Body of pancreas (tissue), 4 donors: Measurements from ENCODE around the gene PLD1. TPM values are rescaled to one million over a fixed set of nuclear protein-coding genes. Genes with fewer than 3 reads are reported as not detected.
A peak's percentile ranks its signal among the peaks of the same experiment; 100 is the strongest.

ENCODE experiments used
- ATAC-seq: fragments of 150-250 bp; one replicate; pipeline ENCODE4 v1.9.1; 2016
- DNase-seq, 4 donors: peaks; one replicate each; pipeline ENCODE4 v3.0.0-alpha.2; 2019
- H3K27ac ChIP-seq, 4 donors: fragments of 200-600 bp; sonication (generic); 1 replicate in 3 of 4; 2 replicates in 1 of 4; pipeline versions ENCODE4 v1.5.1 to v1.6.1; 2016 to 2019; ENCODE audit warnings: mild to moderate bottlenecking in 1 of 4, mixed read lengths in 1 of 4, moderate library complexity in 1 of 4
- H3K27me3 ChIP-seq, 2 donors: fragments of 200-600 bp; sonication (generic); one replicate each; pipeline ENCODE4 v1.6.0; 2016; ENCODE audit warnings: mild to moderate bottlenecking in 1 of 2
- H3K36me3 ChIP-seq, 2 donors: fragments of 200-600 bp; sonication (generic); replicated peaks in 1 of 2; 2 replicates each; pipeline ENCODE4 v1.5.1; 2016; ENCODE audit warnings: low read depth in 2 of 2; ENCODE audit not compliant: insufficient read depth in 1 of 2
- H3K4me1 ChIP-seq: fragments of 200-600 bp; sonication (generic); one replicate; pipeline ENCODE4 v1.6.0; 2016
- H3K4me3 ChIP-seq, 2 donors: fragments of 200-600 bp; sonication (generic); 1 replicate in 1 of 2; 2 replicates in 1 of 2; pipeline ENCODE4 v1.5.1; 2016 to 2019
- H3K9me3 ChIP-seq, 3 donors: fragments of 200-600 bp; sonication (generic); 1 replicate in 2 of 3; 2 replicates in 1 of 3; pipeline ENCODE4 v1.5.1; 2016
- POLR2A ChIP-seq, 3 donors: fragments of 450-650 bp; IDR thresholded peaks; one replicate each; pipeline ENCODE4 v1.6.1; 2016; ENCODE audit warnings: antibody characterized with exemption in 3 of 3, mild to moderate bottlenecking in 2 of 3
- WGBS, 2 donors: methylation state at CpG; one replicate each; pipeline ENCODE4 v1.1.5; 2017; 5-methylcytosine and 5-hydroxymethylcytosine counted together
- intact Hi-C: fragments of 100-400 bp; cut with DNase I; formaldehyde crosslinking; loops from one replicate; pipeline ENCODE4 v1.15.1; 2023
- total RNA-seq, 2 donors: library from RNA; depleted of rRNA; stranded (reverse); fragments of >200 nt; gene quantifications; one replicate each; pipeline ENCODE4 v1.1.0, GENCODE V29; 2016
- TF ChIP-seq, protein P1 (sequence below), 7 experiments: fragments of 450-650 bp in 4 of 7; fragments of 200-600 bp in 3 of 7; sonication (generic) in 3 of 7; IDR thresholded peaks; one replicate each; pipeline ENCODE4 v1.5.1; 2016 to 2019; ENCODE audit warnings: antibody characterized with exemption in 7 of 7

Gene PLD1
- total RNA-seq, 2 donors from 2014 or later = 60.4 to 96.2 TPM

DNA sequence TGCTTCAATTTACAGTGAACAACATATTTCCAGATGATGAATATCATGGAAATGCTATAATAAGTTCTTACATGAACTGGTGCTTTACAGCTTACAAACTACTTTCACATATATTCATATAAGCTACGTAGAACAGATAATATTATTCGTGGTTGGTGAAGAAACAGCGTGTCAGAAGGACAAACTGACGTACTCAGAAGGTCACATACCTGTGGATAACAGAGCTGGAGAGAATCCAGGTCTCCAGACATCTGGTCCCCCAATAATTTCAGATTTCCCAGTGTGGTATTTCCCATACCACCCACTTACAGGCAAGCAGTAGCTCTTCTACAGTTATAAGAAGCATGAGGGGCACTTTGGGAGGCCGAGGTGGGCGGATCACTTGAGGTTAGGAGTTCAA, 156.6 kb downstream of the PLD1 start:
- ATAC-seq (no peak), DNase-seq (no peak)
- intact Hi-C loops = no loop called here
- TF ChIP-seq, protein P1, sequence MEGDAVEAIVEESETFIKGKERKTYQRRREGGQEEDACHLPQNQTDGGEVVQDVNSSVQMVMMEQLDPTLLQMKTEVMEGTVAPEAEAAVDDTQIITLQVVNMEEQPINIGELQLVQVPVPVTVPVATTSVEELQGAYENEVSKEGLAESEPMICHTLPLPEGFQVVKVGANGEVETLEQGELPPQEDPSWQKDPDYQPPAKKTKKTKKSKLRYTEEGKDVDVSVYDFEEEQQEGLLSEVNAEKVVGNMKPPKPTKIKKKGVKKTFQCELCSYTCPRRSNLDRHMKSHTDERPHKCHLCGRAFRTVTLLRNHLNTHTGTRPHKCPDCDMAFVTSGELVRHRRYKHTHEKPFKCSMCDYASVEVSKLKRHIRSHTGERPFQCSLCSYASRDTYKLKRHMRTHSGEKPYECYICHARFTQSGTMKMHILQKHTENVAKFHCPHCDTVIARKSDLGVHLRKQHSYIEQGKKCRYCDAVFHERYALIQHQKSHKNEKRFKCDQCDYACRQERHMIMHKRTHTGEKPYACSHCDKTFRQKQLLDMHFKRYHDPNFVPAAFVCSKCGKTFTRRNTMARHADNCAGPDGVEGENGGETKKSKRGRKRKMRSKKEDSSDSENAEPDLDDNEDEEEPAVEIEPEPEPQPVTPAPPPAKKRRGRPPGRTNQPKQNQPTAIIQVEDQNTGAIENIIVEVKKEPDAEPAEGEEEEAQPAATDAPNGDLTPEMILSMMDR (IDR thresholded peaks at IDR 0.05) = no peak
- no peak for TF ChIP-seq POLR2A (IDR thresholded peaks at IDR 0.05)
- Histone ChIP-seq H3K27me3 (no peaks in the 10 kb centered on the region), H3K4me1 (no peaks in the 10 kb centered on the region), H3K4me3 (no peak overlapping the region), H3K27ac (no peak overlapping the region), H3K36me3 (no peaks in the 10 kb centered on the region), H3K9me3 (no peaks in the 10 kb centered on the region)
- 71 to 77% methylated on average over 6 of the region's 6 CpGs for WGBS, 2 donors

DNA sequence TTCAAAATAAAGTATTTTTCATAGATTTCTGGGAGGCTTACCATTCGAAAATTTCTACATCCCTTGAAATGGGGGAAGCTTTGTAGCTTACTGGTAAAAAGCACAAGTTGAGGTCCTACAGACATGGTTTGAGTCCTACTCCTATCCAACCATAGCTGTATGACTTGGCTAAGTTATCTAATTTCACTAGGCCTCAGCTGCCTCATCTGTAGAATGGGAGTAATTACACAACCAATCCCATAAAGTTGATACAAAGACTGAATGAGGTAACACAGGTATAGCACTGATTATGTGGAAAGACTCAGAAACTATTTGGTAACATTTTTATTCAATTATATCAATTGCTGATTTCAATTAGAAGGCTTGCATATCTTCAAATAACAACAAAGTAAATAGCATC, 157.4 kb downstream of the PLD1 start:
- no peak for ATAC-seq
- intact Hi-C loops = no loop called here
- 48 to 89% methylated on average over 1 of the region's 1 CpG for WGBS, 2 donors
- Histone ChIP-seq H3K4me3 (no peak overlapping the region), H3K9me3 (no peaks in the 10 kb centered on the region), H3K27ac (no peak overlapping the region), H3K27me3 (no peaks in the 10 kb centered on the region), H3K4me1 (no peaks in the 10 kb centered on the region), H3K36me3 (no peaks in the 10 kb centered on the region)
- no peak for DNase-seq
- no peak for TF ChIP-seq POLR2A (IDR thresholded peaks at IDR 0.05)
- TF ChIP-seq, protein P1 (IDR thresholded peaks at IDR 0.05) = no peak

DNA sequence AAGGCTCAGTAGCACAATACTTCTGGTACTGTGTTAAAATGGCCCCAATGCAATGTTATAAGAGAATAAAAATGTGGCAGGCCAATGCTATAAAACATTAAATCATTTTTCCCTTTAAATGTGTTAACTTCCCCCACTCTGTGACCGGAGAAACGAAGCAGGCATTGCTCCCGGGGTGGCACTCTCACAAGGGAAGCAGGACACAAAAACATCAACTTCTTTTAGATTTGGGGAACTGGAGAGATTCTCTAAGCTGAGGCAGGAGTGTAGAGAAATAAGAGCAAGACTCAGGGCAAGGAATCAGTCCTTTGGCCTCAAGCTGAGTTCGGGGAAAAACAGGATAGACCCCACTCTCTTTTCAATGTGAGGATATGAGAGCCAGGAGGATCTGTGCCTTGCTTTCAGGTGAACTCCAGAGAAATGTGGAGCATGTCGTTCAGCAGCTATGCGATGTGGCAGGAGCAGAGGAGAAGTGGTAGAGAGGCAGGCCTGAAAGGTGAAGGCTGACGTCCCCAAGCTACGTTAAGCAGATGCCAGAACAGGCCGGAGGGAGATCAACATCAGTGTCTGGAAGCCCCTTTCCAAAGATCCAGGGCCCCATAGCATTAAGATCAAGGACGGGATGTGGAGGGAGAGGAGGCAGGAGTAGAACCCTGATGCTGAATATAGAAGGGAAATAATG, 160.2 kb downstream of the PLD1 start:
- intact Hi-C loops = loop anchor here (10.0 kb wide), 1 partner anchor 125 kb away; no protein-coding TSS in a partner anchor
- H3K4me3 ChIP-seq = no peak overlapping the region
- peak overlapping the region in 2 of 4 donors; percentile 8 to 12 for H3K27ac ChIP-seq
- H3K27me3 ChIP-seq = no peaks in the 10 kb centered on the region
- H3K9me3 ChIP-seq = no peaks in the 10 kb centered on the region
- WGBS, 2 donors = 82 to 83% methylated on average over 10 of the region's 10 CpGs
- ATAC-seq = no peak
- DNase-seq = no peak
- H3K36me3 ChIP-seq = no peaks in the 10 kb centered on the region
- TF ChIP-seq, protein P1 (IDR thresholded peaks at IDR 0.05) = no peak
- no peak for TF ChIP-seq POLR2A (IDR thresholded peaks at IDR 0.05)
- no peaks in the 10 kb centered on the region for H3K4me1 ChIP-seq

DNA sequence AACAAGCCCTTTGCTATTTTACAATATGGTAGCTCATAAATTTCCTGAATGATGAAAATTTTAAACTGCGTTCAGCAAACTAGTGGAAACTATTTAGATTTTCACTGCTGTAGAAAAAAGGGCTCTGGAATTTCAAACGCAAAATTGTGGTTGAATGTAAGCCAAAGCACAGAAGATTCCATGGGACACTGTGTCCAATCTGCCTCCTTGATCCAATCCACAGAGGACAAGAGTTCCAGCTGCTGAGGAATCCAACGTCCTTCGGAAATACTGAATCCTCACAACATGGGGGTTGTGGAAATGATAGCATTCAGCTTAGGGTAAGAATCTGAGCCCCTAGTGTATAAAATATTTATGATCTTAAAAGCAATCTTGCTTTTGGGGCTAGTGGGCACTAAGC, 161.0 kb downstream of the PLD1 start:
- ATAC-seq = no peak
- intact Hi-C loops = loop anchor here (10.0 kb wide), 1 partner anchor 126 kb away; no protein-coding TSS in a partner anchor

More for the DNA sequence above, 161.0 kb downstream of the PLD1 start:
- H3K4me3 ChIP-seq = no peak overlapping the region
- H3K27ac ChIP-seq = peak overlapping the region in 1 of 4 donors; percentile 12
- TF ChIP-seq POLR2A (IDR thresholded peaks at IDR 0.05) = no peak
- TF ChIP-seq, protein P1 (IDR thresholded peaks at IDR 0.05) = no peak
- DNase-seq = peak in 1 of 4 donors; percentile 16
- no peaks in the 10 kb centered on the region for H3K9me3 ChIP-seq
- no peaks in the 10 kb centered on the region for H3K27me3 ChIP-seq
- H3K36me3 ChIP-seq = no peaks in the 10 kb centered on the region
- WGBS, 2 donors = 69 to 70% methylated on average over 4 of the region's 4 CpGs
- H3K4me1 ChIP-seq = no peaks in the 10 kb centered on the region
